HCT116 (cell line): ENCODE measurements around the gene PCBP3. TPM values are rescaled to one million over a fixed set of nuclear protein-coding genes. Genes with fewer than 3 reads are reported as not detected.

Experiments used
- ATAC-seq: fragments of 200-7000 bp; cut with Tn5 transposase; 2 replicates; pipeline ENCODE4 v1.9.1; 2020; ENCODE audit warnings: mild to moderate bottlenecking, moderate library complexity
- Bru-seq: library from RNA; stranded (reverse); fragments of 400-500 nt; gene quantifications from one replicate; lab custom pipeline; 2021; lab: Mats Ljungman, UMichigan
- BruChase-seq, 2 experiments: library from RNA; stranded (reverse); fragments of 400-500 nt; gene quantifications; one replicate each; lab custom pipeline; 2021; lab: Mats Ljungman, UMichigan
- BruUV-seq: library from RNA; stranded (reverse); fragments of 400-500 nt; replicated peaks from 2 replicates; lab custom pipeline; 2021; lab: Mats Ljungman, UMichigan
- CTCF ChIA-PET: fragments of 300-600 bp; sonication (Branson Sonifier 250); formaldehyde crosslinking; loops from one replicate; lab custom pipeline; 2021; ENCODE audit warnings: antibody characterized with exemption; lab: Charles Lee
- POLR2A ChIA-PET: fragments of 300-600, 350-600 bp; sonication (Branson Sonifier 250); formaldehyde crosslinking; loops from one replicate; lab custom pipeline; 2021; ENCODE audit warnings: antibody characterized with exemption; lab: Charles Lee
- RAD21 ChIA-PET, 2 experiments: fragments of 300-600 bp; sonication (Branson Sonifier 250); formaldehyde crosslinking; loops; one replicate each; lab custom pipeline; 2023; ENCODE audit warnings: low total read pairs in 2 of 2; ENCODE audit not compliant: uncharacterized antibody in 2 of 2, unreplicated experiment in 2 of 2, low non-redundant PET in 1 of 2; lab: Charles Lee
- DNase-seq: peaks from one replicate; pipeline ENCODE4 v3.0.0-alpha.2; 2010; ENCODE audit warnings: low read depth, low spot score
- H2AFZ ChIP-seq: fragments of 200-600 bp; shearing (Covaris generic), sonication (generic); 2 replicates; pipeline ENCODE4 v1.6.1; 2017; ENCODE audit warnings: low read depth, mixed run types, mixed read lengths, antibody characterized with exemption, low read length; ENCODE audit not compliant: poor library complexity, severe bottlenecking
- H3K27ac ChIP-seq: 2 replicates; pipeline ENCODE4 v1.5.1; 2012; ENCODE audit warnings: low read depth, low read length
- H3K27me3 ChIP-seq: fragments of 200-600 bp; sonication (generic); 2 replicates; pipeline ENCODE4 v1.6.1; 2016; ENCODE audit warnings: mixed run types, low read length, mixed read lengths; ENCODE audit not compliant: insufficient read depth
- H3K36me3 ChIP-seq, 2 experiments: fragments of 200-500 bp in 1 of 2; fragments of 200-600 bp in 1 of 2; sonication (Bioruptor generic) in 1 of 2; sonication (generic) in 1 of 2; 2 replicates each; pipeline versions ENCODE4 v1.5.1 to v1.6.1; 2014 to 2016; ENCODE audit warnings: low read length in 2 of 2, inconsistent platforms in 1 of 2, mixed read lengths in 1 of 2, mixed run types in 1 of 2; ENCODE audit not compliant: insufficient read depth in 2 of 2, control insufficient read depth in 1 of 2
- H3K4me1 ChIP-seq, 2 experiments: fragments of 200-600 bp in 1 of 2; sonication (generic) in 1 of 2; 2 replicates each; pipeline versions ENCODE4 v1.5.1 to v1.6.1; 2012 to 2017; ENCODE audit warnings: low read length in 2 of 2, inconsistent platforms in 1 of 2, mild to moderate bottlenecking in 1 of 2, mixed read lengths in 1 of 2, mixed run types in 1 of 2, moderate library complexity in 1 of 2; ENCODE audit not compliant: insufficient read depth in 2 of 2, control insufficient read depth in 1 of 2
- H3K4me2 ChIP-seq: fragments of 200-600 bp; sonication (generic); 2 replicates; pipeline ENCODE4 v1.6.1; 2017; ENCODE audit warnings: mixed run types, low read length, mixed read lengths
- H3K4me3 ChIP-seq, 2 experiments: fragments of 200-600 bp in 1 of 2; sonication (generic) in 1 of 2; replicated peaks in 1 of 2; 2 replicates each; pipeline ENCODE4 v1.5.1; 2011 to 2016; ENCODE audit warnings: low read length in 2 of 2, control low read depth in 1 of 2, low read depth in 1 of 2, mild to moderate bottlenecking in 1 of 2, mixed read lengths in 1 of 2, mixed run types in 1 of 2
- H3K79me2 ChIP-seq: fragments of 200-600 bp; sonication (generic); 2 replicates; pipeline ENCODE4 v1.6.1; 2017; ENCODE audit warnings: mild to moderate bottlenecking, mixed run types, low read length, moderate library complexity, mixed read lengths; ENCODE audit not compliant: insufficient read depth
- H3K9ac ChIP-seq: fragments of 200-600 bp; sonication (generic); 2 replicates; pipeline ENCODE4 v1.6.1; 2016; ENCODE audit warnings: low read length, mixed read lengths
- H3K9me2 ChIP-seq: fragments of 200-600 bp; sonication (generic), shearing (Covaris generic); 2 replicates; pipeline ENCODE4 v1.6.1; 2017; ENCODE audit warnings: mixed run types, mild to moderate bottlenecking, moderate library complexity; ENCODE audit not compliant: insufficient read depth
- H3K9me3 ChIP-seq, 2 experiments: fragments of 200-500 bp in 1 of 2; fragments of 200-600 bp in 1 of 2; sonication (Bioruptor generic) in 1 of 2; sonication (generic) in 1 of 2; 2 replicates each; pipeline ENCODE4 v1.6.1; 2014 to 2017; ENCODE audit warnings: low read length in 2 of 2, mixed read lengths in 2 of 2, inconsistent platforms in 1 of 2, low read depth in 1 of 2, mild to moderate bottlenecking in 1 of 2, mixed run types in 1 of 2, moderate library complexity in 1 of 2; ENCODE audit not compliant: control insufficient read depth in 1 of 2, insufficient read depth in 1 of 2
- H4K20me1 ChIP-seq: fragments of 200-600 bp; sonication (generic), shearing (Covaris generic); 2 replicates; pipeline ENCODE4 v1.6.1; 2017; ENCODE audit warnings: mixed run types, mild to moderate bottlenecking, moderate library complexity; ENCODE audit not compliant: insufficient read depth
- CEBPB ChIP-seq: IDR thresholded peaks from 2 replicates; pipeline ENCODE4 v1.6.1; 2012; ENCODE audit warnings: low read depth
- CTCF ChIP-seq, 3 experiments: fragments of 200-600 bp in 1 of 3; sonication (generic) in 1 of 3; IDR thresholded peaks in 2 of 3; conservative IDR thresholded peaks in 1 of 3; 2 replicates each; pipeline ENCODE4 v1.5.1; 2012 to 2017; ENCODE audit warnings: low read depth in 2 of 3, low read length in 2 of 3, antibody characterized with exemption in 1 of 3, borderline replicate concordance in 1 of 3, control low read depth in 1 of 3, mild to moderate bottlenecking in 1 of 3, mixed read lengths in 1 of 3, mixed run types in 1 of 3, moderate library complexity in 1 of 3; ENCODE audit not compliant: insufficient read depth in 1 of 3
- POLR2AphosphoS5 ChIP-seq: IDR thresholded peaks from 2 replicates; pipeline ENCODE4 v1.6.1; 2011; ENCODE audit warnings: mild to moderate bottlenecking, low read depth, low read length, moderate library complexity
- SP1 ChIP-seq: IDR thresholded peaks from 2 replicates; pipeline ENCODE4 v1.6.1; 2012; ENCODE audit warnings: low read depth
- YY1 ChIP-seq: IDR thresholded peaks from 2 replicates; pipeline ENCODE4 v1.6.1; 2011; ENCODE audit warnings: low read length, low read depth, moderate library complexity, mild to moderate bottlenecking; ENCODE audit not compliant: insufficient replicate concordance; ENCODE audit errors: extremely low read depth
- ZFX ChIP-seq: fragments of 450-650 bp; IDR thresholded peaks from 2 replicates; pipeline ENCODE4 v1.6.1; 2017
- intact Hi-C: fragments of 100-400 bp; cut with micrococcal nuclease; formaldehyde crosslinking; loops from 2 replicates; pipeline ENCODE4 v1.10.0; 2022
- long read RNA-seq: library from polyadenylated mRNA; unstranded; transcript quantifications from one replicate; pipeline ENCODE4 v2.0.0, GENCODE V29; 2021; ENCODE audit not compliant: unreplicated experiment
- polyA plus RNA-seq: library from polyadenylated mRNA; unstranded; fragments of >200 nt; gene quantifications from 2 replicates; pipeline ENCODE4 v1.2.1, GENCODE V29; 2012; ENCODE audit warnings: missing spikeins
- total RNA-seq: library from RNA; stranded (reverse); gene quantifications from one replicate; pipeline ENCODE4 v1.2.1, GENCODE V29; 2021; ENCODE audit not compliant: unreplicated experiment

The PCBP3 gene
- total RNA-seq (3.1 TPM), Bru-seq, nascent RNA (percentile 35 among the genes with signal in this experiment), BruChase-seq, experiment 1, labeled RNA remaining after a 6-hour chase (percentile 34 among the genes with signal in this experiment), BruChase-seq, experiment 2, labeled RNA remaining after a 2-hour chase (percentile 40 among the genes with signal in this experiment)
- 1.6 and 1.7 TPM in 2 replicates for polyA plus RNA-seq
- long read RNA-seq, partial matches to known transcripts: 0 of 3 reads
- long read RNA-seq, other reads (novel, unspliced or antisense): 2 of 3 reads

GRCh38 chr21:45643021-45643980 lies at the start of gene PCBP3:
PCBP3 (plus strand) TSS chr21:45643725; CDS start chr21:45850086, 206,361 bp downstream.
- H3K4me1 ChIP-seq: no peaks in the 10 kb centered on the region
- no peaks in the 10 kb centered on the region for H4K20me1 ChIP-seq
- no peaks in the 10 kb centered on the region for H3K36me3 ChIP-seq
- H3K27me3 ChIP-seq: peaks cover 5% of the 10 kb centered on the region; the same call in 1 of the 2 replicates
- H3K4me3 ChIP-seq: peak within 1 kb of the TSS; percentile 32; a peak in 3 of 4 replicates
- intact Hi-C loops: loop anchor here (5.0 kb wide), 1 partner anchor 91 kb away; no protein-coding TSS in a partner anchor
- DNase-seq (peak; percentile 61), ATAC-seq (peak; percentile 86)
- no peak within 1 kb of the TSS for H3K27ac ChIP-seq
- H3K4me2 ChIP-seq: peak within 1 kb of the TSS; percentile 51
- ChIA-PET CTCF (no interaction called here), POLR2A (no interaction called here), RAD21 (no interaction called here)
- H2AFZ ChIP-seq: no peak within 1 kb of the TSS
- no peak for TF ChIP-seq CTCF (IDR thresholded peaks at IDR 0.05 in 2 of 3, conservative IDR thresholded peaks at IDR 0.05 in 1 of 3; ENCODE audit: borderline replicate concordance in 1 of 3, insufficient read depth in 1 of 3, low read depth in 2 of 3, low read length in 2 of 3)
- TF ChIP-seq SP1: peak; percentile 35; the same call in 1 of the 2 replicates
- no peak for TF ChIP-seq CEBPB
- no peak for TF ChIP-seq YY1
- TF ChIP-seq ZFX: no peak
- TF ChIP-seq POLR2AphosphoS5: 0 out of 2 replicates have a peak, but pooled peaks have one; percentile 16
- no peak within 1 kb of the TSS for H3K9ac ChIP-seq
- H3K9me2 ChIP-seq: no peaks in the 10 kb centered on the region
- no peaks in the 10 kb centered on the region for H3K79me2 ChIP-seq
- no peaks in the 10 kb centered on the region for H3K9me3 ChIP-seq
- BruUV-seq: no TSS peak
